ENCODE results near the gene POTEJ. TPM values are rescaled to one million over a fixed set of nuclear protein-coding genes. Genes with fewer than 3 reads are reported as not detected.
"Not testable (repeated sequence)": the region's sequence is repeated elsewhere in the genome, so short reads cannot be mapped to it uniquely, and the experiment has no call there.

Gene POTEJ
- total RNA-seq, 1 donor from 2014 or later: not detected

GRCh38 chr2:130592791-130593414 lies 18.3 kb upstream of the POTEJ start:
- not testable (repeated sequence) for H3K27me3 Mint-ChIP-seq; H3K4me3 Mint-ChIP-seq; H3K4me1 Mint-ChIP-seq (ENCODE audit: unreplicated experiment); H3K36me3 Mint-ChIP-seq; DNase-seq (ENCODE audit: extremely low spot score, unreplicated experiment); H3K9me3 Mint-ChIP-seq; H3K27ac Mint-ChIP-seq

GRCh38 chr2:130594011-130594410 lies 17.2 kb upstream of the POTEJ start:
- H3K4me1 Mint-ChIP-seq (ENCODE audit: unreplicated experiment); DNase-seq (ENCODE audit: extremely low spot score, unreplicated experiment); H3K4me3 Mint-ChIP-seq; H3K9me3 Mint-ChIP-seq; H3K36me3 Mint-ChIP-seq; H3K27ac Mint-ChIP-seq; H3K27me3 Mint-ChIP-seq: not testable (repeated sequence)

- DNase-seq (ENCODE audit: extremely low spot score, unreplicated experiment): peak; percentile 58
- H3K4me1 Mint-ChIP-seq (ENCODE audit: unreplicated experiment); H3K9me3 Mint-ChIP-seq; H3K27ac Mint-ChIP-seq; H3K36me3 Mint-ChIP-seq; H3K27me3 Mint-ChIP-seq; H3K4me3 Mint-ChIP-seq: not testable (repeated sequence)
These were observed 14.5 kb upstream of the POTEJ start for GRCh38 chr2:130596757-130597156.

GRCh38 chr2:130597994-130598393 lies 13.2 kb upstream of the POTEJ start:
- not testable (repeated sequence) for H3K4me3 Mint-ChIP-seq; DNase-seq (ENCODE audit: extremely low spot score, unreplicated experiment); H3K36me3 Mint-ChIP-seq; H3K4me1 Mint-ChIP-seq (ENCODE audit: unreplicated experiment); H3K27ac Mint-ChIP-seq; H3K27me3 Mint-ChIP-seq; H3K9me3 Mint-ChIP-seq

- not testable (repeated sequence) for H3K4me3 Mint-ChIP-seq; H3K36me3 Mint-ChIP-seq; H3K27me3 Mint-ChIP-seq; H3K9me3 Mint-ChIP-seq; H3K27ac Mint-ChIP-seq; DNase-seq (ENCODE audit: extremely low spot score, unreplicated experiment); H3K4me1 Mint-ChIP-seq (ENCODE audit: unreplicated experiment)
These were observed 12.8 kb upstream of the POTEJ start for GRCh38 chr2:130598463-130598862.

- not testable (repeated sequence) for H3K27me3 Mint-ChIP-seq, H3K4me3 Mint-ChIP-seq, H3K27ac Mint-ChIP-seq
These were observed 11.8 kb upstream of the POTEJ start, which contains the start of gene CFC1 for GRCh38 chr2:130599393-130599792. Gene CFC1, minus strand, starts transcription at chr2:130599575. Its CDS starts 288 bp downstream, at chr2:130599287.

GRCh38 chr2:130599926-130600325 lies 11.3 kb upstream of the POTEJ start:
- not testable (repeated sequence) for H3K27ac Mint-ChIP-seq; H3K9me3 Mint-ChIP-seq; H3K4me3 Mint-ChIP-seq; H3K4me1 Mint-ChIP-seq (ENCODE audit: unreplicated experiment); H3K27me3 Mint-ChIP-seq; H3K36me3 Mint-ChIP-seq; DNase-seq (ENCODE audit: extremely low spot score, unreplicated experiment)

More at GRCh38 chr2:130599393-130599792, 11.8 kb upstream of the POTEJ start, which contains the start of gene CFC1:
- DNase-seq (ENCODE audit: extremely low spot score, unreplicated experiment); H3K9me3 Mint-ChIP-seq; H3K36me3 Mint-ChIP-seq; H3K4me1 Mint-ChIP-seq (ENCODE audit: unreplicated experiment): not testable (repeated sequence)

- H3K27me3 Mint-ChIP-seq; H3K4me3 Mint-ChIP-seq; H3K27ac Mint-ChIP-seq; DNase-seq (ENCODE audit: extremely low spot score, unreplicated experiment); H3K9me3 Mint-ChIP-seq; H3K4me1 Mint-ChIP-seq (ENCODE audit: unreplicated experiment); H3K36me3 Mint-ChIP-seq: not testable (repeated sequence)
These were observed 9.5 kb upstream of the POTEJ start for GRCh38 chr2:130601648-130602302.

GRCh38 chr2:130608276-130609001 lies 2.8 kb upstream of the POTEJ start:
- not testable (repeated sequence) for H3K27me3 Mint-ChIP-seq; H3K4me1 Mint-ChIP-seq (ENCODE audit: unreplicated experiment); DNase-seq (ENCODE audit: extremely low spot score, unreplicated experiment); H3K4me3 Mint-ChIP-seq; H3K36me3 Mint-ChIP-seq; H3K27ac Mint-ChIP-seq; H3K9me3 Mint-ChIP-seq

GRCh38 chr2:130609002-130609920 lies 2.0 kb upstream of the POTEJ start:
- H3K4me1 Mint-ChIP-seq (ENCODE audit: unreplicated experiment); H3K27ac Mint-ChIP-seq; H3K4me3 Mint-ChIP-seq; H3K9me3 Mint-ChIP-seq; H3K27me3 Mint-ChIP-seq; H3K36me3 Mint-ChIP-seq; DNase-seq (ENCODE audit: extremely low spot score, unreplicated experiment): not testable (repeated sequence)

GRCh38 chr2:130610486-130610885 lies 754 bp upstream of the POTEJ start:
- not testable (repeated sequence) for H3K36me3 Mint-ChIP-seq; H3K4me1 Mint-ChIP-seq (ENCODE audit: unreplicated experiment); H3K27ac Mint-ChIP-seq; H3K4me3 Mint-ChIP-seq; H3K9me3 Mint-ChIP-seq; H3K27me3 Mint-ChIP-seq; DNase-seq (ENCODE audit: extremely low spot score, unreplicated experiment)

GRCh38 chr2:130628784-130629475 lies 17.7 kb downstream of the POTEJ start:
- H3K4me3 Mint-ChIP-seq; DNase-seq (ENCODE audit: extremely low spot score, unreplicated experiment): not testable (repeated sequence)

GRCh38 chr2:130638973-130639372 lies 27.7 kb downstream of the POTEJ start:
- not testable (repeated sequence) for H3K27ac Mint-ChIP-seq

More at GRCh38 chr2:130628784-130629475, 17.7 kb downstream of the POTEJ start:
- H3K27ac Mint-ChIP-seq; H3K27me3 Mint-ChIP-seq; H3K9me3 Mint-ChIP-seq; H3K4me1 Mint-ChIP-seq (ENCODE audit: unreplicated experiment); H3K36me3 Mint-ChIP-seq: not testable (repeated sequence)

More at GRCh38 chr2:130638973-130639372, 27.7 kb downstream of the POTEJ start:
- not testable (repeated sequence) for H3K9me3 Mint-ChIP-seq; DNase-seq (ENCODE audit: extremely low spot score, unreplicated experiment); H3K4me3 Mint-ChIP-seq; H3K36me3 Mint-ChIP-seq; H3K4me1 Mint-ChIP-seq (ENCODE audit: unreplicated experiment)
- H3K27me3 Mint-ChIP-seq: peaks cover 11% of the 10 kb centered on the region
